ENCODE measurements around the gene UBD.

The UBD gene

GRCh38 chr6:29552512-29553051 lies 7.0 kb downstream of the UBD start:
- no peak for TF ChIP-seq CSDC2 (CRISPR knock-in tag; IDR thresholded peaks at IDR 0.05)
- TF ChIP-seq ESRRG (CRISPR knock-in tag; IDR thresholded peaks at IDR 0.05), result no peak
- no peak for TF ChIP-seq GLIS3 (CRISPR knock-in tag; IDR thresholded peaks at IDR 0.05)
- no peak for TF ChIP-seq TSHZ2 (CRISPR knock-in tag; IDR thresholded peaks at IDR 0.05)
- TF ChIP-seq CSRNP3 (CRISPR knock-in tag; IDR thresholded peaks at IDR 0.05), result no peak
- no peak for TF ChIP-seq BACH2 (CRISPR knock-in tag; IDR thresholded peaks at IDR 0.05; ENCODE audit: borderline replicate concordance)
- no peak for TF ChIP-seq SNAI2 (CRISPR knock-in tag; IDR thresholded peaks at IDR 0.05)
- no peak for TF ChIP-seq CREB5 (CRISPR knock-in tag; IDR thresholded peaks at IDR 0.05; ENCODE audit: low read depth)
- no peak for TF ChIP-seq POU6F1 (CRISPR knock-in tag; IDR thresholded peaks at IDR 0.05; ENCODE audit: borderline replicate concordance, low read depth)
- TF ChIP-seq PATZ1 (CRISPR knock-in tag; IDR thresholded peaks at IDR 0.05; ENCODE audit: borderline replicate concordance), result no peak
- no peak for TF ChIP-seq ZNF565 (CRISPR knock-in tag; conservative IDR thresholded peaks at IDR 0.05; ENCODE audit: low read depth)
- no peak for TF ChIP-seq RARB (CRISPR knock-in tag; IDR thresholded peaks at IDR 0.05)
- TF ChIP-seq ZNF8 (CRISPR knock-in tag; IDR thresholded peaks at IDR 0.05), result no peak
- TF ChIP-seq ZFP3 (CRISPR knock-in tag; IDR thresholded peaks at IDR 0.05), result no peak
- no peak for TF ChIP-seq ZNF70 (CRISPR knock-in tag; IDR thresholded peaks at IDR 0.05)
- no peak for TF ChIP-seq ZFP30 (CRISPR knock-in tag; IDR thresholded peaks at IDR 0.05)
- no peak for TF ChIP-seq ISL1 (CRISPR knock-in tag; IDR thresholded peaks at IDR 0.05)
- TF ChIP-seq TOX (CRISPR knock-in tag; IDR thresholded peaks at IDR 0.05; ENCODE audit: borderline replicate concordance), result no peak
- no peak for TF ChIP-seq ARNTL (CRISPR knock-in tag; IDR thresholded peaks at IDR 0.05; ENCODE audit: borderline replicate concordance, low read depth)
- TF ChIP-seq OSR1 (CRISPR knock-in tag; IDR thresholded peaks at IDR 0.05), result no peak
- peak; percentile 98 for ATAC-seq

GRCh38 chr6:29547573-29547972 lies 12.0 kb downstream of the UBD start:
- no peak for ATAC-seq
- TF ChIP-seq ZNF565 (CRISPR knock-in tag; conservative IDR thresholded peaks at IDR 0.05; ENCODE audit: low read depth) (no peak), ISL1 (CRISPR knock-in tag; IDR thresholded peaks at IDR 0.05) (no peak), ZFP3 (CRISPR knock-in tag; IDR thresholded peaks at IDR 0.05) (no peak), ZC3H10 (CRISPR knock-in tag; IDR thresholded peaks at IDR 0.05) (no peak), CREB5 (CRISPR knock-in tag; IDR thresholded peaks at IDR 0.05; ENCODE audit: low read depth) (no peak), TSHZ2 (CRISPR knock-in tag; IDR thresholded peaks at IDR 0.05) (no peak), POU6F1 (CRISPR knock-in tag; IDR thresholded peaks at IDR 0.05; ENCODE audit: borderline replicate concordance, low read depth) (no peak), SNAI2 (CRISPR knock-in tag; IDR thresholded peaks at IDR 0.05) (no peak), TOX (CRISPR knock-in tag; IDR thresholded peaks at IDR 0.05; ENCODE audit: borderline replicate concordance) (no peak), RARB (CRISPR knock-in tag; IDR thresholded peaks at IDR 0.05) (no peak), OSR1 (CRISPR knock-in tag; IDR thresholded peaks at IDR 0.05) (no peak), CSDC2 (CRISPR knock-in tag; IDR thresholded peaks at IDR 0.05) (no peak), PPARA (CRISPR knock-in tag; IDR thresholded peaks at IDR 0.05; ENCODE audit: borderline replicate concordance) (no peak)

Data from SK-N-SH treated with all-trans-retinoic acid at 6 μM for 48 hours (cell line).